ENCODE measurements around the gene SLC6A6.

- TF ChIP-seq EZH2 (IDR thresholded peaks at IDR 0.05; ENCODE audit: insufficient read depth, low read length) (no peak), CTCF (IDR thresholded peaks at IDR 0.05; ENCODE audit: insufficient read depth, low read depth, low read length) (no peak)
Observed at GRCh38 chr3:14363991-14364390, 38.4 kb upstream of the SLC6A6 start.

All from astrocyte (in vitro differentiated cells and primary cell).